SK-N-SH (cell line): ENCODE measurements around the gene NAGA.

ENCODE experiments used
- CHD2 ChIP-seq: fragments of 150-350 bp; IDR thresholded peaks from 2 replicates; pipeline ENCODE4 v1.6.1; 2018; ENCODE audit warnings: low read length; ENCODE audit not compliant: partially characterized antibody
- ELF1 ChIP-seq: IDR thresholded peaks from 2 replicates; pipeline ENCODE4 v1.4.0; 2012
- GATA2 ChIP-seq: sonication (generic); formaldehyde crosslinking; IDR thresholded peaks from 2 replicates; pipeline ENCODE4 v1.5.0; 2020; ENCODE audit warnings: mild to moderate bottlenecking, missing genetic modification reagents
- MEF2A ChIP-seq: IDR thresholded peaks from 2 replicates; pipeline ENCODE4 v1.4.0; 2012; ENCODE audit warnings: low read depth, borderline replicate concordance
- NRF1 ChIP-seq: IDR thresholded peaks from 2 replicates; pipeline ENCODE4 v1.6.1; 2012; ENCODE audit warnings: low read depth, mild to moderate bottlenecking, low read length
- POLR2AphosphoS5 ChIP-seq: IDR thresholded peaks from 2 replicates; pipeline ENCODE4 v1.6.1; 2012; ENCODE audit warnings: low read depth, low read length
- RCOR1 ChIP-seq: fragments of 150-350 bp; IDR thresholded peaks from 2 replicates; pipeline ENCODE4 v1.6.1; 2017; ENCODE audit warnings: antibody characterized with exemption, low read length
- TAF1 ChIP-seq: IDR thresholded peaks from 2 replicates; pipeline ENCODE4 v1.6.1; 2012; ENCODE audit warnings: low read depth, mild to moderate bottlenecking, low read length, moderate library complexity, borderline replicate concordance
- TCF12 ChIP-seq: IDR thresholded peaks from 2 replicates; pipeline ENCODE4 v1.4.0; 2012
- TF ChIP-seq, protein P1 (sequence below): fragments of 150-350 bp; IDR thresholded peaks from 2 replicates; pipeline ENCODE4 v1.6.1; 2016; ENCODE audit warnings: mild to moderate bottlenecking, low read depth, low read length
- TF ChIP-seq, protein P2 (sequence below): fragments of 200-600 bp; sonication (generic); IDR thresholded peaks from 2 replicates; pipeline ENCODE4 v1.6.1; 2017; ENCODE audit warnings: antibody characterized with exemption, mild to moderate bottlenecking, moderate library complexity
- TF ChIP-seq, protein P3 (sequence below): fragments of 150-350 bp; IDR thresholded peaks from 2 replicates; pipeline ENCODE4 v1.6.1; 2017; ENCODE audit warnings: antibody characterized with exemption, low read length, low read depth, borderline replicate concordance
- TF ChIP-seq, protein P4 (sequence below): IDR thresholded peaks from 2 replicates; pipeline ENCODE4 v1.4.0; 2012; ENCODE audit warnings: low read depth, borderline replicate concordance

DNA sequence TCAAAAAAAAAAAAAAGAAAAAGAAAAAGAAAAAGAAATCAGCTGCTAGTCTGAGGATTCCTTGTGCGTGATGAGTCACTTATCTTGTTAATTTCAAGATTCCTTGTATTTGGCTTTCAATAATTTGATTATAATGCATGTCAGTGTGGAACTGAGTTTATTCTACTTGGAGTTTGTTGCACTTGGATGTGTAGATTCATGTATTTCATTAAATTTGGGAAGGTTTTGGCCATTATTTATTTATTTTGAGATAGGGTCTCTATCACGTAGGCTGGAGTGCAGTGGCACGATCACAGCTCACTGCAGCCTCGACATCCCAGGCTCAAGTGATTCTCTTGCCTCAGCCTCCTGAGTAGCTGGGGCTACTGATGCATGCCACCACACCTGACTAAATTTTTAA lies 57.2 kb downstream of the NAGA start:
- TF ChIP-seq, protein P1, sequence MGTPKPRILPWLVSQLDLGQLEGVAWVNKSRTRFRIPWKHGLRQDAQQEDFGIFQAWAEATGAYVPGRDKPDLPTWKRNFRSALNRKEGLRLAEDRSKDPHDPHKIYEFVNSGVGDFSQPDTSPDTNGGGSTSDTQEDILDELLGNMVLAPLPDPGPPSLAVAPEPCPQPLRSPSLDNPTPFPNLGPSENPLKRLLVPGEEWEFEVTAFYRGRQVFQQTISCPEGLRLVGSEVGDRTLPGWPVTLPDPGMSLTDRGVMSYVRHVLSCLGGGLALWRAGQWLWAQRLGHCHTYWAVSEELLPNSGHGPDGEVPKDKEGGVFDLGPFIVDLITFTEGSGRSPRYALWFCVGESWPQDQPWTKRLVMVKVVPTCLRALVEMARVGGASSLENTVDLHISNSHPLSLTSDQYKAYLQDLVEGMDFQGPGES = no peak
- TF ChIP-seq, protein P2, sequence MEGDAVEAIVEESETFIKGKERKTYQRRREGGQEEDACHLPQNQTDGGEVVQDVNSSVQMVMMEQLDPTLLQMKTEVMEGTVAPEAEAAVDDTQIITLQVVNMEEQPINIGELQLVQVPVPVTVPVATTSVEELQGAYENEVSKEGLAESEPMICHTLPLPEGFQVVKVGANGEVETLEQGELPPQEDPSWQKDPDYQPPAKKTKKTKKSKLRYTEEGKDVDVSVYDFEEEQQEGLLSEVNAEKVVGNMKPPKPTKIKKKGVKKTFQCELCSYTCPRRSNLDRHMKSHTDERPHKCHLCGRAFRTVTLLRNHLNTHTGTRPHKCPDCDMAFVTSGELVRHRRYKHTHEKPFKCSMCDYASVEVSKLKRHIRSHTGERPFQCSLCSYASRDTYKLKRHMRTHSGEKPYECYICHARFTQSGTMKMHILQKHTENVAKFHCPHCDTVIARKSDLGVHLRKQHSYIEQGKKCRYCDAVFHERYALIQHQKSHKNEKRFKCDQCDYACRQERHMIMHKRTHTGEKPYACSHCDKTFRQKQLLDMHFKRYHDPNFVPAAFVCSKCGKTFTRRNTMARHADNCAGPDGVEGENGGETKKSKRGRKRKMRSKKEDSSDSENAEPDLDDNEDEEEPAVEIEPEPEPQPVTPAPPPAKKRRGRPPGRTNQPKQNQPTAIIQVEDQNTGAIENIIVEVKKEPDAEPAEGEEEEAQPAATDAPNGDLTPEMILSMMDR = no peak
- TF ChIP-seq, protein P3, sequence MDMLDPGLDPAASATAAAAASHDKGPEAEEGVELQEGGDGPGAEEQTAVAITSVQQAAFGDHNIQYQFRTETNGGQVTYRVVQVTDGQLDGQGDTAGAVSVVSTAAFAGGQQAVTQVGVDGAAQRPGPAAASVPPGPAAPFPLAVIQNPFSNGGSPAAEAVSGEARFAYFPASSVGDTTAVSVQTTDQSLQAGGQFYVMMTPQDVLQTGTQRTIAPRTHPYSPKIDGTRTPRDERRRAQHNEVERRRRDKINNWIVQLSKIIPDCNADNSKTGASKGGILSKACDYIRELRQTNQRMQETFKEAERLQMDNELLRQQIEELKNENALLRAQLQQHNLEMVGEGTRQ = no peak
- TF ChIP-seq, protein P4, sequence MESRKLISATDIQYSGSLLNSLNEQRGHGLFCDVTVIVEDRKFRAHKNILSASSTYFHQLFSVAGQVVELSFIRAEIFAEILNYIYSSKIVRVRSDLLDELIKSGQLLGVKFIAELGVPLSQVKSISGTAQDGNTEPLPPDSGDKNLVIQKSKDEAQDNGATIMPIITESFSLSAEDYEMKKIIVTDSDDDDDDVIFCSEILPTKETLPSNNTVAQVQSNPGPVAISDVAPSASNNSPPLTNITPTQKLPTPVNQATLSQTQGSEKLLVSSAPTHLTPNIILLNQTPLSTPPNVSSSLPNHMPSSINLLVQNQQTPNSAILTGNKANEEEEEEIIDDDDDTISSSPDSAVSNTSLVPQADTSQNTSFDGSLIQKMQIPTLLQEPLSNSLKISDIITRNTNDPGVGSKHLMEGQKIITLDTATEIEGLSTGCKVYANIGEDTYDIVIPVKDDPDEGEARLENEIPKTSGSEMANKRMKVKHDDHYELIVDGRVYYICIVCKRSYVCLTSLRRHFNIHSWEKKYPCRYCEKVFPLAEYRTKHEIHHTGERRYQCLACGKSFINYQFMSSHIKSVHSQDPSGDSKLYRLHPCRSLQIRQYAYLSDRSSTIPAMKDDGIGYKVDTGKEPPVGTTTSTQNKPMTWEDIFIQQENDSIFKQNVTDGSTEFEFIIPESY = no peak
- TF ChIP-seq POLR2AphosphoS5 = no peak
- no peak for TF ChIP-seq CHD2
- no peak for TF ChIP-seq MEF2A
- TF ChIP-seq RCOR1 = no peak
- no peak for TF ChIP-seq TAF1
- no peak for TF ChIP-seq ELF1
- TF ChIP-seq TCF12 = no peak
- TF ChIP-seq NRF1 = no peak
- TF ChIP-seq GATA2 (CRISPR knock-in tag) = no peak
